Measurements from ENCODE around the gene CDHR2.

DNA sequence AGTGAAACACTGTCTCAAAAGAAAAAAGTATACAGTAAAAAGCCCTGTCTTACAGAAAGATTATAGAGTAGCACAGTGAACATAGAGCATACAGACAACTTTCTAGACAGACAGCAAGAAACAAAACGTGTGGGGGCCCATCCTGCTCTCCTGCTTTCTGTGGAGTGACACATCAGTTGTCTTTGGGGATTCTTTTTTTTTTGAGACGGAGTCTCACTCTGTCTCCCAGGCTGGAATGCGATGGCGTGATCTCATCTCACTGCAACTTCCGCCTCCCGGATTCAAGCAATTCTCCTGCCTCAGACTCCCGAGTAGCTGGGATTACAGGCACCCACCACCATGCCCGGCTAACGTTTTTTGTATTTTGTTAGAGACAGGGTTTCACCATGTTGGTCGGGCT, 14.9 kb downstream of the CDHR2 start:
- no peak for TF ChIP-seq EP300 (IDR thresholded peaks at IDR 0.05; ENCODE audit: borderline replicate concordance)
- TF ChIP-seq RAD21 (IDR thresholded peaks at IDR 0.05; ENCODE audit: low read depth): no peak
- no peak for TF ChIP-seq FOXM1 (IDR thresholded peaks at IDR 0.05; ENCODE audit: borderline replicate concordance, low read depth)
- no peak for TF ChIP-seq TAF1 (IDR thresholded peaks at IDR 0.05; ENCODE audit: low read depth)
- no peak for TF ChIP-seq CREB1 (IDR thresholded peaks at IDR 0.05; ENCODE audit: low read depth)
- no peak for TF ChIP-seq YY1 (IDR thresholded peaks at IDR 0.05; ENCODE audit: low read depth)
- TF ChIP-seq, protein P1, sequence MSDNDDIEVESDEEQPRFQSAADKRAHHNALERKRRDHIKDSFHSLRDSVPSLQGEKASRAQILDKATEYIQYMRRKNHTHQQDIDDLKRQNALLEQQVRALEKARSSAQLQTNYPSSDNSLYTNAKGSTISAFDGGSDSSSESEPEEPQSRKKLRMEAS (IDR thresholded peaks at IDR 0.05): no peak
- TF ChIP-seq TEAD4 (IDR thresholded peaks at IDR 0.05): no peak
